Endothelial cell of umbilical vein (primary cell): ENCODE measurements around the gene BBX. TPM values are rescaled to one million over a fixed set of nuclear protein-coding genes. Genes with fewer than 3 reads are reported as not detected.

Experiments
- BruUV-seq: library from RNA; stranded (reverse); fragments of 400-500 nt; replicated peaks from 2 replicates; lab custom pipeline; 2021; lab: Mats Ljungman, UMichigan
- CTCF ChIA-PET: fragments of 300-600, 350-600 bp; sonication (Branson Sonifier 250); formaldehyde crosslinking; loops from one replicate; lab custom pipeline; 2021; ENCODE audit warnings: antibody characterized with exemption, inconsistent platforms; lab: Charles Lee
- POLR2A ChIA-PET: fragments of 300-600, 350-600 bp; sonication (Branson Sonifier 250); formaldehyde crosslinking; loops from one replicate; lab custom pipeline; 2021; ENCODE audit warnings: antibody characterized with exemption, inconsistent platforms; lab: Charles Lee
- DNase-seq: peaks from one replicate; pipeline ENCODE4 v3.0.0-alpha.2; 2011; ENCODE audit warnings: low read depth, low spot score
- FAIRE-seq: peaks from 2 replicates; lab custom pipeline; 2011; peaks lifted over from hg19 to GRCh38; lab: Jason Lieb, UNC
- H2AFZ ChIP-seq: 2 replicates; pipeline ENCODE4 v1.6.0; 2012; ENCODE audit warnings: low read depth, low read length, control low read depth, inconsistent platforms
- H3K27ac ChIP-seq: 2 replicates; pipeline ENCODE4 v1.5.1; 2011; ENCODE audit warnings: low read depth, mild to moderate bottlenecking, control low read depth, low read length, moderate library complexity; ENCODE audit not compliant: insufficient read depth
- H3K27me3 ChIP-seq, 2 experiments: 2 replicates each; pipeline versions ENCODE4 v1.6.0 to v1.6.1; 2011; ENCODE audit warnings: low read length in 2 of 2, mixed read lengths in 1 of 2; ENCODE audit not compliant: control insufficient read depth in 2 of 2, insufficient read depth in 2 of 2
- H3K36me3 ChIP-seq, 2 experiments: 2 replicates in 1 of 2; 3 replicates in 1 of 2; pipeline ENCODE4 v1.5.1; 2011; ENCODE audit warnings: low read length in 2 of 2, mild to moderate bottlenecking in 1 of 2, moderate library complexity in 1 of 2; ENCODE audit not compliant: control insufficient read depth in 2 of 2, insufficient read depth in 2 of 2; ENCODE audit errors: extremely low read depth in 1 of 2
- H3K4me1 ChIP-seq: 3 replicates; pipeline ENCODE4 v1.5.1; 2011; ENCODE audit warnings: mild to moderate bottlenecking, low read length; ENCODE audit not compliant: control insufficient read depth, insufficient read depth; ENCODE audit errors: extremely low read depth
- H3K4me2 ChIP-seq: 2 replicates; pipeline ENCODE4 v1.6.1; 2011; ENCODE audit warnings: low read length, control low read depth, mixed read lengths; ENCODE audit not compliant: insufficient read depth
- H3K4me3 ChIP-seq, 3 experiments: fragments of 200-600 bp in 1 of 3; sonication (generic), shearing (Covaris generic) in 1 of 3; replicated peaks in 1 of 3; 2 replicates each; pipeline ENCODE4 v1.5.1; 2011 to 2016; ENCODE audit warnings: control low read depth in 3 of 3, low read length in 3 of 3, mild to moderate bottlenecking in 2 of 3, inconsistent platforms in 1 of 3, low read depth in 1 of 3, moderate library complexity in 1 of 3; ENCODE audit not compliant: insufficient read depth in 1 of 3
- H3K79me2 ChIP-seq: 2 replicates; pipeline ENCODE4 v1.6.0; 2012; ENCODE audit warnings: low read length, inconsistent platforms; ENCODE audit not compliant: control insufficient read depth, insufficient read depth
- H3K9ac ChIP-seq: replicated peaks from 2 replicates; pipeline ENCODE3; 2011; ENCODE audit warnings: low read length, control low read depth; ENCODE audit not compliant: insufficient read depth; ENCODE audit errors: extremely low read depth
- H3K9me1 ChIP-seq: replicated peaks from 3 replicates; pipeline ENCODE4 v1.6.0; 2011; ENCODE audit warnings: mild to moderate bottlenecking, low read length; ENCODE audit not compliant: control insufficient read depth, insufficient read depth; ENCODE audit errors: extremely low read depth
- H3K9me3 ChIP-seq: replicated peaks from 2 replicates; pipeline ENCODE4 v1.5.1; 2012; ENCODE audit warnings: low read length, inconsistent platforms; ENCODE audit not compliant: control insufficient read depth, insufficient read depth
- H4K20me1 ChIP-seq: replicated peaks from 2 replicates; pipeline ENCODE3; 2011; ENCODE audit warnings: mild to moderate bottlenecking, low read length; ENCODE audit not compliant: control insufficient read depth, insufficient read depth; ENCODE audit errors: extremely low read depth
- CTCF ChIP-seq, 2 donors: IDR thresholded peaks; 1 replicate in 1 of 2; 2 replicates in 1 of 2; pipeline ENCODE4 v1.5.1; 2011; ENCODE audit warnings: low read length in 2 of 2, mild to moderate bottlenecking in 2 of 2, moderate library complexity in 2 of 2, control low read depth in 1 of 2, inconsistent platforms in 1 of 2, low read depth in 1 of 2; ENCODE audit not compliant: insufficient read depth in 1 of 2; ENCODE audit errors: extremely low read depth in 1 of 2
- EZH2 ChIP-seq: IDR thresholded peaks from 2 replicates; pipeline ENCODE4 v1.6.1; 2012; ENCODE audit warnings: borderline replicate concordance, low read depth, mild to moderate bottlenecking, moderate library complexity, low read length, inconsistent platforms; ENCODE audit not compliant: severe bottlenecking
- FOS ChIP-seq: IDR thresholded peaks from 2 replicates; pipeline ENCODE4 v1.6.1; 2011; ENCODE audit warnings: mild to moderate bottlenecking, low read length, moderate library complexity, borderline replicate concordance; ENCODE audit not compliant: insufficient read depth
- GATA2 ChIP-seq: IDR thresholded peaks from 2 replicates; pipeline ENCODE4 v1.7.0; 2011; ENCODE audit warnings: low read depth, mild to moderate bottlenecking, moderate library complexity, mixed read lengths, low read length; ENCODE audit not compliant: insufficient read length, insufficient read depth
- JUN ChIP-seq: IDR thresholded peaks from 2 replicates; pipeline ENCODE4 v1.6.1; 2011; ENCODE audit warnings: borderline replicate concordance, low read depth; ENCODE audit not compliant: insufficient read length, insufficient read depth
- MYC ChIP-seq: IDR thresholded peaks from one replicate; pipeline ENCODE4 v1.6.1; 2011; ENCODE audit warnings: mild to moderate bottlenecking, low read depth, low read length
- POLR2A ChIP-seq: IDR thresholded peaks from 2 replicates; pipeline ENCODE4 v1.6.1; 2012; ENCODE audit warnings: low read depth, mild to moderate bottlenecking, control low read depth, low read length
- POLR2AphosphoS5 ChIP-seq: IDR thresholded peaks from 2 replicates; pipeline ENCODE4 v1.6.1; 2012; ENCODE audit warnings: low read depth, mild to moderate bottlenecking, control low read depth, low read length, moderate library complexity; ENCODE audit not compliant: insufficient read depth
- dilution Hi-C: fragments of 300-500 bp; cut with MboI; formaldehyde crosslinking; loops from one replicate; pipeline ENCODE4 v1.15.0; 2019; ENCODE audit warnings: low sequenced_read_pairs; ENCODE audit not compliant: extremely low pct_ligation_motif_present
- intact Hi-C: fragments of 100-400 bp; cut with micrococcal nuclease; formaldehyde crosslinking; loops from one replicate; pipeline ENCODE4 v1.10.0; 2022
- polyA plus RNA-seq, 4 experiments: library from polyadenylated mRNA; depleted of rRNA in 3 of 4; stranded (reverse) in 3 of 4; unstranded in 1 of 4; fragments of >200 nt; gene quantifications; 2 replicates each; pipeline versions ENCODE4 v1.2.1 to v1.2.3, GENCODE V29; 2011 to 2012; ENCODE audit warnings: missing spikeins in 1 of 4
- total RNA-seq: library from RNA; stranded (reverse); gene quantifications from 2 replicates; pipeline ENCODE4 v1.2.3, GENCODE V29; 2021
- TF ChIP-seq, protein P1 (sequence below): IDR thresholded peaks from 2 replicates; pipeline ENCODE4 v1.6.1; 2011; ENCODE audit not compliant: insufficient read depth, insufficient read length

BBX gene
- total and polyA plus RNA-seq, 2 donors (not counting 3 experiments of a cell fraction or from before 2014, with no cell fraction given): 21.4 to 43.4 TPM

DNA sequence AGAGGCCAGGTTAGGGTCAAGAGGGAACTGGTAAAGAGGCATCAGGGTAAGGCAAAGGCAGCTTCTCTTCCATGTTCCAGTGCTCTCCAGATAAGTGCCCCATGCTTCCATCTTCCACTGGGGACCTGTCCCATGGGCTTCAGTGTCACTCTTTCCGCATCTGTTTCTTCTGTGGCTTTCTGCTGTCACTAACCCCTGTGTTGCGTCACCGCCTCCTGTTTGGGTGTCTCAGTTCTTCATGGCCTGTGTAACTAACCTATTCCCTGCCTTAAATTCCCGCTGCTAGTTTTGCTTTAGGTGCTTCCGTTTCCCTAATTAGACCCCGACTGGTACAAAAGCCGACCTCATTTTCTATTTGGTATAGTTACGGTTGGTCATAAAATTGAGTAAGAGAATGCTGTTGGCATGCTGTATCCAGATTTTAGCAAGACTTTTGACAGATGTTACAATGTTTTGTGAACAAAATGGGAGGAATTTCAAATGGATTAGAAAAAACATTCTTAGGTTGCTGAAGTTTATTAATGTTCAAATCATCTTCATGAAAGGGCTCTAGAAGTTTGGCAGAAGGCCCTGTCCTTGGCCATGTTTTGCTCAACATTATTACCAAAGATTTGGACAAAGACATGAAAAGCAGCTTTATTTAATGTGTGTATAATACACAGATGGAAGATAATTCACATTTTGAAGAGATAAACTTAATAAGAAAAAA, 245.3 kb downstream of the BBX start:
- POLR2A ChIA-PET: no interaction called here
- Histone ChIP-seq H4K20me1 (no peaks in the 10 kb centered on the region), H3K4me3 (no peak overlapping the region), H3K4me1 (no peaks in the 10 kb centered on the region), H3K9ac (no peak overlapping the region), H3K27ac (no peak overlapping the region), H3K27me3 (no peaks in the 10 kb centered on the region), H3K9me1 (no peaks in the 10 kb centered on the region), H3K9me3 (no peaks in the 10 kb centered on the region), H3K79me2 (no peaks in the 10 kb centered on the region), H3K36me3 (peaks cover 0 to 4% of the 10 kb centered on the region in 2 experiments), H3K4me2 (no peak overlapping the region), H2AFZ (no peak overlapping the region)
- no peak for TF ChIP-seq GATA2
- no peak for TF ChIP-seq MYC
- TF ChIP-seq POLR2AphosphoS5: no peak
- no peak for TF ChIP-seq CTCF (IDR thresholded peaks at IDR 0.05; ENCODE audit: extremely low read depth in 1 of 2, insufficient read depth in 1 of 2, low read depth in 1 of 2, low read length in 2 of 2)
- no peak for TF ChIP-seq JUN
- TF ChIP-seq, protein P1, sequence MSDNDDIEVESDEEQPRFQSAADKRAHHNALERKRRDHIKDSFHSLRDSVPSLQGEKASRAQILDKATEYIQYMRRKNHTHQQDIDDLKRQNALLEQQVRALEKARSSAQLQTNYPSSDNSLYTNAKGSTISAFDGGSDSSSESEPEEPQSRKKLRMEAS: no peak
- TF ChIP-seq EZH2: no peak
- TF ChIP-seq POLR2A: no peak
- no peak for TF ChIP-seq FOS
- no TSS peak for BruUV-seq
- intact Hi-C loops: no loop called here
- dilution Hi-C loops: no loop called here
- DNase-seq (no peak), FAIRE-seq (no peak)
- CTCF ChIA-PET: interaction anchor here (1.7 kb wide), 1 partner anchor 78 kb away, joined by 6 read pairs; no protein-coding TSS in a partner anchor
